Karpas-422 (cell line): ENCODE measurements around the gene DSE. TPM values are rescaled to one million over a fixed set of nuclear protein-coding genes. Genes with fewer than 3 reads are reported as not detected.

Source experiments
- DNase-seq: peaks from one replicate; pipeline ENCODE4 v3.0.0-alpha.2; 2015
- H2AFZ ChIP-seq: fragments of 200-600 bp; sonication (generic); 2 replicates; pipeline ENCODE4 v1.6.1; 2014; ENCODE audit warnings: antibody characterized with exemption, low read length, mixed read lengths
- H3K27ac ChIP-seq: fragments of 200-600 bp; sonication (generic); 2 replicates; pipeline ENCODE4 v1.5.1; 2014; ENCODE audit warnings: mild to moderate bottlenecking, low read length, moderate library complexity
- H3K27me3 ChIP-seq: fragments of 200-600 bp; sonication (generic); 2 replicates; pipeline ENCODE4 v1.6.1; 2014; ENCODE audit warnings: low read length, mixed read lengths
- H3K36me3 ChIP-seq: fragments of 200-600 bp; sonication (generic); 2 replicates; pipeline ENCODE4 v1.6.1; 2014; ENCODE audit warnings: low read length, mixed read lengths; ENCODE audit not compliant: insufficient read depth
- H3K4me1 ChIP-seq: fragments of 200-600 bp; sonication (generic); 2 replicates; pipeline ENCODE4 v1.6.1; 2014; ENCODE audit warnings: mild to moderate bottlenecking, low read length, mixed read lengths
- H3K4me2 ChIP-seq: fragments of 200-600 bp; sonication (generic); 2 replicates; pipeline ENCODE4 v1.6.1; 2014; ENCODE audit warnings: low read length, low read depth, mild to moderate bottlenecking; ENCODE audit not compliant: poor library complexity, severe bottlenecking
- H3K4me3 ChIP-seq: fragments of 200-600 bp; sonication (generic); 2 replicates; pipeline ENCODE4 v1.5.1; 2014; ENCODE audit warnings: mild to moderate bottlenecking, antibody characterized with exemption, low read length, mixed read lengths
- H3K79me2 ChIP-seq: fragments of 200-600 bp; sonication (generic); 2 replicates; pipeline ENCODE4 v1.6.1; 2014; ENCODE audit warnings: mild to moderate bottlenecking, low read length, mixed read lengths
- H3K9ac ChIP-seq: fragments of 200-600 bp; sonication (generic); 2 replicates; pipeline ENCODE4 v1.6.0; 2014; ENCODE audit warnings: low read length
- H3K9me2 ChIP-seq: fragments of 200-600 bp; sonication (generic), shearing (Covaris generic); replicated peaks from 2 replicates; pipeline ENCODE4 v1.6.0; 2014; ENCODE audit warnings: mild to moderate bottlenecking, low read length, moderate library complexity; ENCODE audit not compliant: insufficient read depth
- H3K9me3 ChIP-seq: fragments of 300-700, 200-600 bp; sonication (generic); 2 replicates; pipeline ENCODE4 v1.6.1; 2014; ENCODE audit warnings: low read length, mixed read lengths
- H4K20me1 ChIP-seq: fragments of 200-600 bp; sonication (generic); 2 replicates; pipeline ENCODE4 v1.6.1; 2014; ENCODE audit warnings: mild to moderate bottlenecking, antibody characterized with exemption, low read length, low read depth; ENCODE audit not compliant: insufficient read depth
- total RNA-seq: library from RNA; depleted of rRNA; stranded (reverse); fragments of >200 nt; shearing (Covaris generic); gene quantifications from 2 replicates; pipeline ENCODE4 v1.2.3, GENCODE V29; 2014; ENCODE audit warnings: low replicate concordance

The DSE gene
- total RNA-seq, 1 experiment from 2014 or later: 7.5 TPM

GRCh38 chr6:116458264-116458663 is 87.5 kb downstream of the DSE start:
- Histone ChIP-seq H3K4me1 (no peaks in the 10 kb centered on the region), H3K79me2 (no peaks in the 10 kb centered on the region), H3K9me2 (no peaks in the 10 kb centered on the region), H3K4me3 (no peak overlapping the region), H3K36me3 (no peaks in the 10 kb centered on the region), H3K9me3 (no peaks in the 10 kb centered on the region), H3K27ac (no peak overlapping the region), H4K20me1 (no peaks in the 10 kb centered on the region), H3K9ac (no peak overlapping the region), H2AFZ (no peak overlapping the region), H3K4me2 (no peak overlapping the region), H3K27me3 (no peaks in the 10 kb centered on the region)
- DNase-seq: no peak

DNA sequence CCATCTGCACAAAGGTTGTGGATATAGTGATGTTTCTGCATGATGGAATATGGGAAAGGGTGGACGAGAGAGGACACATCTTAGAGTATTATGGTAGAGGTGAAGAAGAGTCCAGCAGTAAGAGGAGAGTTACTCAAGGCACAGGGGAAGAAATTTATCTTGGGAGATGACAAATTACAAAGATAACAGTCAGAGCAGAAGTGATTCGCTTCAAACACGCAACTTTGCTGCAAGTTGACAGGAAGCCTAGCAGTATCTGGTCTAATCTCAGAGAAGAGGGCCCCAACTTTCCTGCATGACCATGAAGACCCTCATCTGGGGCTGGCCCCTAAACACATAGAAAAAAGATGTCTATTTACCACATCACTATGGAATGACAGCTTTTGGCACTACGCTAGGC is 89.2 kb downstream of the DSE start:
- no peak for DNase-seq
- Histone ChIP-seq H4K20me1 (no peaks in the 10 kb centered on the region), H3K9me2 (no peaks in the 10 kb centered on the region), H3K4me1 (no peaks in the 10 kb centered on the region), H3K4me2 (no peak overlapping the region), H3K4me3 (no peak overlapping the region), H2AFZ (no peak overlapping the region), H3K36me3 (no peaks in the 10 kb centered on the region), H3K27me3 (no peaks in the 10 kb centered on the region), H3K9me3 (no peaks in the 10 kb centered on the region), H3K79me2 (no peaks in the 10 kb centered on the region), H3K9ac (no peak overlapping the region), H3K27ac (no peak overlapping the region)

- no peak within 1 kb of the TSS for H2AFZ ChIP-seq
- H3K27me3 ChIP-seq: no peaks in the 10 kb centered on the region
- peak within 1 kb of the TSS; percentile 19; the same call in 1 of the 2 replicates for H3K4me3 ChIP-seq
- no peaks in the 10 kb centered on the region for H4K20me1 ChIP-seq
- H3K4me1 ChIP-seq: no peaks in the 10 kb centered on the region
- H3K9me3 ChIP-seq: no peaks in the 10 kb centered on the region
- no peaks in the 10 kb centered on the region for H3K9me2 ChIP-seq
- H3K27ac ChIP-seq: no peak within 1 kb of the TSS
- no peak within 1 kb of the TSS for H3K9ac ChIP-seq
- no peak for DNase-seq
- H3K36me3 ChIP-seq: no peaks in the 10 kb centered on the region
- H3K4me2 ChIP-seq: peak within 1 kb of the TSS; percentile 30
- H3K79me2 ChIP-seq: no peaks in the 10 kb centered on the region
Observed at GRCh38 chr6:116461331-116461931, 90.7 kb downstream of the DSE start, which contains the start of gene CALHM6. Gene CALHM6, plus strand, starts transcription at chr6:116461375. Its CDS starts 555 bp downstream, at chr6:116461930.

DNA sequence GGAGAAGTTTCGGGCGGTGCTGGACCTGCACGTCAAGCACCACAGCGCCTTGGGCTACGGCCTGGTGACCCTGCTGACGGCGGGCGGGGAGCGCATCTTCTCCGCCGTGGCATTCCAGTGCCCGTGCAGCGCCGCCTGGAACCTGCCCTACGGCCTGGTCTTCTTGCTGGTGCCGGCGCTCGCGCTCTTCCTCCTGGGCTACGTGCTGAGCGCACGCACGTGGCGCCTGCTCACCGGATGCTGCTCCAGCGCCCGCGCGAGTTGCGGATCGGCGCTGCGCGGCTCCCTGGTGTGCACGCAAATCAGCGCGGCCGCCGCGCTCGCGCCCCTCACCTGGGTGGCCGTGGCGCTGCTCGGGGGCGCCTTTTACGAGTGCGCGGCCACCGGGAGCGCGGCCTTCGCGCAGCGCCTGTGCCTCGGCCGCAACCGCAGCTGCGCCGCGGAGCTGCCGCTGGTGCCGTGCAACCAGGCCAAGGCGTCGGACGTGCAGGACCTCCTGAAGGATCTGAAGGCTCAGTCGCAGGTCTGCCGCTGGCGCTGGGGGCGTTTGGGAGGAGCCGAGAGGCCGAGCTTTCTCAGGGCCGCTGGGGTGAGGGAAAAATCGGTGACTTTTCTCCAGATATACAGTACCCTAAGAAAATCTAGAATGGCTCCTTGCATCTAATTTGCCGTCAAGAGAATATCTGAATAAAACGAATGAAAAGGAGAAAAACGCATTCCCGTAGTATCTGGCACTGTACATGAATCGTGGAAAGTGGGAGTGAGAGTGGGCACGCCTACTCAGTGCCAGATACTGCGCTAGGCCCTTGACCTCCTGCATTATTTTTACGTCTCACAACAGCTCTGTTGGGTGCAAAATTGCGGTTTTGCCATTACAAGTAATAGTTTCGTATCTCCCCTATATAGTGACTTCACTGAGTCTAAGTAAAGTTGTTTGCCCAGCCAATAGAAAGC is 91.5 kb downstream of the DSE start:
- H3K79me2 ChIP-seq: no peaks in the 10 kb centered on the region
- H3K9ac ChIP-seq: no peak overlapping the region
- H3K27me3 ChIP-seq: no peaks in the 10 kb centered on the region
- H3K4me2 ChIP-seq: peak overlapping the region; percentile 30
- H3K4me1 ChIP-seq: no peaks in the 10 kb centered on the region
- H2AFZ ChIP-seq: no peak overlapping the region
- peak overlapping the region; percentile 19; the same call in 1 of the 2 replicates for H3K4me3 ChIP-seq
- H3K36me3 ChIP-seq: no peaks in the 10 kb centered on the region
- no peak for DNase-seq
- H3K9me2 ChIP-seq: no peaks in the 10 kb centered on the region
- H3K27ac ChIP-seq: no peak overlapping the region
- H3K9me3 ChIP-seq: no peaks in the 10 kb centered on the region
- H4K20me1 ChIP-seq: no peaks in the 10 kb centered on the region

GRCh38 chr6:116463301-116463700 is 92.6 kb downstream of the DSE start:
- no peaks in the 10 kb centered on the region for H4K20me1 ChIP-seq
- H3K36me3 ChIP-seq: no peaks in the 10 kb centered on the region
- H3K4me2 ChIP-seq: no peak overlapping the region
- no peaks in the 10 kb centered on the region for H3K9me3 ChIP-seq
- no peak for DNase-seq
- H3K79me2 ChIP-seq: no peaks in the 10 kb centered on the region
- H2AFZ ChIP-seq: no peak overlapping the region
- no peaks in the 10 kb centered on the region for H3K9me2 ChIP-seq
- H3K27ac ChIP-seq: no peak overlapping the region
- H3K9ac ChIP-seq: no peak overlapping the region
- no peaks in the 10 kb centered on the region for H3K27me3 ChIP-seq
- H3K4me1 ChIP-seq: no peaks in the 10 kb centered on the region
- H3K4me3 ChIP-seq: no peak overlapping the region

- DNase-seq: no peak
- Histone ChIP-seq H3K4me1 (no peaks in the 10 kb centered on the region), H3K36me3 (no peaks in the 10 kb centered on the region), H3K9me2 (no peaks in the 10 kb centered on the region), H4K20me1 (no peaks in the 10 kb centered on the region), H3K27ac (no peak overlapping the region), H3K9me3 (no peaks in the 10 kb centered on the region), H3K4me2 (no peak overlapping the region), H3K4me3 (no peak overlapping the region), H3K27me3 (no peaks in the 10 kb centered on the region), H3K9ac (no peak overlapping the region), H3K79me2 (no peaks in the 10 kb centered on the region), H2AFZ (no peak overlapping the region)
Observed at GRCh38 chr6:116465246-116465645, 94.5 kb downstream of the DSE start.

DNA sequence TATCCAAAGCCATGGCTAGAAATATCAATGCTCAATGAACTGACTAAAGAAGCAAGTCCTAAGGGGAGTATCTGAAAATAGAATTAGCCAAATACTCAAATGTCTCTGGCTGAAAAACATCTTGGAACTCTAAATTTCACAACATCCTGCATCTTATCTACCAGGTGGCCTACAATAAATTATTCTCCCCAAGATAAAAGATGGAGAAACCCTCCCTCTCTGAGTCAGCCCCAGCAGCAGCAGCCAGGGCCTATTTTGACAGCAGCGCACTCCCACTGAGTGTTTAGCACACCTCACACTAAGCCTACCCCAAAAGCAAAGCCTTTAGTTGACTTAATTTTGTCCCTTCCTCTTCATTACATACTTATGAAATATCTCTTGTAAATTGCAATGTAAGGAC is 96.3 kb downstream of the DSE start:
- H3K27ac ChIP-seq: no peak overlapping the region
- no peaks in the 10 kb centered on the region for H3K36me3 ChIP-seq
- H3K9me2 ChIP-seq: no peaks in the 10 kb centered on the region
- H3K4me3 ChIP-seq: no peak overlapping the region
- no peak overlapping the region for H3K4me2 ChIP-seq
- H3K79me2 ChIP-seq: no peaks in the 10 kb centered on the region
- no peaks in the 10 kb centered on the region for H4K20me1 ChIP-seq
- H3K4me1 ChIP-seq: no peaks in the 10 kb centered on the region
- no peak overlapping the region for H2AFZ ChIP-seq
- no peak for DNase-seq
- H3K9me3 ChIP-seq: no peaks in the 10 kb centered on the region
- H3K9ac ChIP-seq: no peak overlapping the region
- H3K27me3 ChIP-seq: no peaks in the 10 kb centered on the region

DNA sequence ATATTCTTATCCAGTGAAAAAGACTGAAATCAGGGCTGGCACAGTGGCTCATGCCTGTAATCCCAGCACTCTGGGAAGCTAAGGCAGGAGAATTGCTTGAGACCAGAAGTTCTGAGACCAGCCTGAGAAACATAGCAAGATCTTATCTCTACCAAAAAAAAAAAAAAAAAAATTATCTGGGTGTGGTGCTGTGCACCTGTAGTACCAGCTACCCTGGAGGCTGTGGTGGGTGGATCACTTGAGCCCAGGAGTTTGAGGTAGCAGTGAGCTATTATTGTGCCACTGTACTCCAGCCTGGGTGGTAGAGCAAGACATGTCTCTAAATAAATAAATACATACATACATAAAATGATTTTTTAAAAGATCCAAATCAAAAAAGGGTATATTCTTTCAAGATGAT is 96.8 kb downstream of the DSE start:
- H3K4me1 ChIP-seq: no peaks in the 10 kb centered on the region

More for the DNA sequence above, 96.8 kb downstream of the DSE start:
- Histone ChIP-seq H3K9me3 (no peaks in the 10 kb centered on the region), H4K20me1 (no peaks in the 10 kb centered on the region), H3K9ac (no peak overlapping the region), H3K36me3 (no peaks in the 10 kb centered on the region), H3K79me2 (no peaks in the 10 kb centered on the region), H3K27ac (no peak overlapping the region), H2AFZ (no peak overlapping the region), H3K27me3 (no peaks in the 10 kb centered on the region), H3K9me2 (no peaks in the 10 kb centered on the region), H3K4me2 (no peak overlapping the region), H3K4me3 (no peak overlapping the region)
- DNase-seq: no peak
